DND-41 (cell line): ENCODE measurements around the gene TNC.

ENCODE experiments used
- ATAC-seq: fragments of 200-7000 bp; cut with Tn5 transposase; 3 replicates; pipeline ENCODE4 v1.9.1; 2021; ENCODE audit warnings: low read depth; ENCODE audit not compliant: insufficient read depth
- DNase-seq: peaks from one replicate; pipeline ENCODE4 v3.0.0-alpha.2; 2020
- H2AFZ ChIP-seq: 2 replicates; pipeline ENCODE4 v1.6.0; 2012; ENCODE audit warnings: low read depth, low read length
- H3K27ac ChIP-seq: 2 replicates; pipeline ENCODE4 v1.5.1; 2012; ENCODE audit warnings: low read length, inconsistent platforms
- H3K27me3 ChIP-seq: fragments of 200-600 bp; sonication (generic); 2 replicates; pipeline ENCODE4 v1.6.0; 2012; ENCODE audit warnings: low read length, mild to moderate bottlenecking, inconsistent platforms; ENCODE audit not compliant: insufficient read depth, poor library complexity
- H3K36me3 ChIP-seq: 2 replicates; pipeline ENCODE4 v1.5.1; 2012; ENCODE audit warnings: low read length, inconsistent platforms; ENCODE audit not compliant: insufficient read depth
- H3K4me1 ChIP-seq: 2 replicates; pipeline ENCODE4 v1.5.1; 2012; ENCODE audit warnings: mild to moderate bottlenecking, low read length; ENCODE audit not compliant: insufficient read depth
- H3K4me2 ChIP-seq: 2 replicates; pipeline ENCODE4 v1.6.0; 2012; ENCODE audit warnings: mild to moderate bottlenecking, moderate library complexity, low read length, inconsistent platforms; ENCODE audit not compliant: insufficient read depth
- H3K4me3 ChIP-seq, 2 experiments: fragments of 200-600 bp in 1 of 2; shearing (Covaris generic) in 1 of 2; 2 replicates each; pipeline ENCODE4 v1.5.1; 2012 to 2016; ENCODE audit warnings: inconsistent platforms in 2 of 2, low read length in 2 of 2, mild to moderate bottlenecking in 2 of 2, low read depth in 1 of 2, moderate library complexity in 1 of 2
- H3K79me2 ChIP-seq: 2 replicates; pipeline ENCODE4 v1.6.0; 2012; ENCODE audit warnings: low read length, inconsistent platforms; ENCODE audit not compliant: insufficient read depth
- H3K9ac ChIP-seq: 2 replicates; pipeline ENCODE4 v1.6.0; 2012; ENCODE audit warnings: low read depth, mild to moderate bottlenecking, inconsistent platforms, low read length, moderate library complexity
- H3K9me3 ChIP-seq: 2 replicates; pipeline ENCODE4 v1.5.1; 2012; ENCODE audit warnings: low read length, moderate library complexity, mild to moderate bottlenecking, inconsistent platforms; ENCODE audit not compliant: insufficient read depth, severe bottlenecking
- H4K20me1 ChIP-seq: 2 replicates; pipeline ENCODE4 v1.6.0; 2012; ENCODE audit warnings: low read length; ENCODE audit not compliant: insufficient read depth
- CTCF ChIP-seq: IDR thresholded peaks from 2 replicates; pipeline ENCODE4 v1.5.1; 2012; ENCODE audit warnings: borderline replicate concordance, low read length, moderate library complexity, mild to moderate bottlenecking; ENCODE audit not compliant: poor library complexity, severe bottlenecking; ENCODE audit errors: extremely low read depth
- EZH2 ChIP-seq: IDR thresholded peaks from 3 replicates; pipeline ENCODE4 v1.6.1; 2012; ENCODE audit warnings: borderline replicate concordance, low read depth, mild to moderate bottlenecking, moderate library complexity, low read length, inconsistent platforms; ENCODE audit not compliant: severe bottlenecking

Gene TNC

GRCh38 chr9:115142090-115142489 is 24.1 kb upstream of the TNC start:
- H3K4me3 ChIP-seq = 0 out of 4 replicates have a peak overlapping the region, but pooled peaks of 1 of the 2 experiments have one; percentile 6
- H3K27me3 ChIP-seq = no peaks in the 10 kb centered on the region
- no peaks in the 10 kb centered on the region for H3K79me2 ChIP-seq
- ATAC-seq (peak; percentile 77), DNase-seq (no peak)
- H3K4me1 ChIP-seq = peaks cover 49% of the 10 kb centered on the region
- H4K20me1 ChIP-seq = no peaks in the 10 kb centered on the region
- H3K36me3 ChIP-seq = no peaks in the 10 kb centered on the region
- peak overlapping the region; percentile 39; the same call in 1 of the 2 replicates for H2AFZ ChIP-seq
- no peak for TF ChIP-seq CTCF
- TF ChIP-seq EZH2 = no peak
- H3K4me2 ChIP-seq = peak overlapping the region; percentile 46
- peak overlapping the region; percentile 86 for H3K27ac ChIP-seq
- no peaks in the 10 kb centered on the region for H3K9me3 ChIP-seq
- peak overlapping the region; percentile 19 for H3K9ac ChIP-seq

- no peak for DNase-seq
- TF ChIP-seq CTCF (no peak), EZH2 (no peak)
- ATAC-seq = 0 out of 3 replicates have a peak, but pooled peaks have one; percentile 9
- Histone ChIP-seq H3K27me3 (no peaks in the 10 kb centered on the region), H2AFZ (no peak overlapping the region), H3K9me3 (no peaks in the 10 kb centered on the region), H3K4me3 (no peak overlapping the region), H4K20me1 (no peaks in the 10 kb centered on the region), H3K36me3 (no peaks in the 10 kb centered on the region), H3K4me2 (peak overlapping the region; percentile 46; the same call in 1 of the 2 replicates), H3K79me2 (no peaks in the 10 kb centered on the region), H3K9ac (peak overlapping the region; percentile 14), H3K27ac (peak overlapping the region; percentile 86), H3K4me1 (peaks cover 49% of the 10 kb centered on the region)
Observed at GRCh38 chr9:115141612-115142011, 23.7 kb upstream of the TNC start.

GRCh38 chr9:115138151-115138550 is 20.2 kb upstream of the TNC start:
- Histone ChIP-seq H3K27me3 (no peaks in the 10 kb centered on the region), H3K27ac (no peak overlapping the region), H3K4me3 (no peak overlapping the region), H3K36me3 (no peaks in the 10 kb centered on the region), H3K79me2 (no peaks in the 10 kb centered on the region), H3K9ac (no peak overlapping the region), H3K4me1 (peaks cover 26% of the 10 kb centered on the region), H4K20me1 (no peaks in the 10 kb centered on the region), H3K9me3 (no peaks in the 10 kb centered on the region), H2AFZ (no peak overlapping the region), H3K4me2 (no peak overlapping the region)
- TF ChIP-seq CTCF (no peak), EZH2 (no peak)
- ATAC-seq (no peak), DNase-seq (no peak)

GRCh38 chr9:115137526-115137925 is 19.6 kb upstream of the TNC start:
- Histone ChIP-seq H3K9ac (no peak overlapping the region), H2AFZ (no peak overlapping the region), H3K4me1 (peaks cover 20% of the 10 kb centered on the region), H3K9me3 (no peaks in the 10 kb centered on the region), H3K4me3 (no peak overlapping the region), H3K4me2 (no peak overlapping the region), H3K79me2 (no peaks in the 10 kb centered on the region), H3K36me3 (no peaks in the 10 kb centered on the region), H3K27ac (no peak overlapping the region), H4K20me1 (no peaks in the 10 kb centered on the region), H3K27me3 (no peaks in the 10 kb centered on the region)
- TF ChIP-seq EZH2 (no peak), CTCF (no peak)
- ATAC-seq (no peak), DNase-seq (no peak)
